Lung (tissue), 12 donors: ENCODE results near the gene EFNA5. TPM values are rescaled to one million over a fixed set of nuclear protein-coding genes. Genes with fewer than 3 reads are reported as not detected.

Experiments
- ATAC-seq: fragments of 200-7000 bp; cut with Tn5 transposase; one replicate; pipeline ENCODE4 v1.9.1; 2020; ENCODE audit warnings: moderate number of reproducible peaks; ENCODE audit not compliant: insufficient read depth, low FRiP score
- DNase-seq, 3 donors: peaks; one replicate each; pipeline ENCODE4 v3.0.0-alpha.2; 2013 to 2017
- H3K27ac ChIP-seq, 2 donors: one replicate each; pipeline ENCODE4 v1.5.1; 2013; ENCODE audit warnings: mild to moderate bottlenecking in 2 of 2, moderate library complexity in 2 of 2, control low read depth in 1 of 2, inconsistent platforms in 1 of 2, low read depth in 1 of 2, low read length in 1 of 2
- H3K27me3 ChIP-seq, 3 donors: one replicate each; pipeline ENCODE4 v1.5.1; 2013; ENCODE audit warnings: low read length in 2 of 3; ENCODE audit not compliant: control insufficient read depth in 3 of 3, insufficient read depth in 3 of 3
- H3K36me3 ChIP-seq, 4 donors: one replicate each; pipeline ENCODE4 v1.5.1; 2013; ENCODE audit warnings: low read length in 4 of 4, mild to moderate bottlenecking in 1 of 4, moderate library complexity in 1 of 4; ENCODE audit not compliant: control insufficient read depth in 4 of 4, insufficient read depth in 4 of 4
- H3K4me1 ChIP-seq, 5 donors: one replicate each; pipeline ENCODE4 v1.5.1; 2013; ENCODE audit warnings: low read length in 5 of 5, mild to moderate bottlenecking in 2 of 5, moderate library complexity in 1 of 5; ENCODE audit not compliant: control insufficient read depth in 5 of 5, insufficient read depth in 5 of 5
- H3K4me3 ChIP-seq: one replicate; pipeline ENCODE4 v1.5.1; 2013; ENCODE audit warnings: mild to moderate bottlenecking, control low read depth, moderate library complexity
- H3K9ac ChIP-seq, 2 donors: one replicate each; pipeline ENCODE4 v1.5.1; 2013; ENCODE audit warnings: low read length in 2 of 2, control low read depth in 1 of 2; ENCODE audit not compliant: insufficient read depth in 1 of 2
- H3K9me3 ChIP-seq, 4 donors: one replicate each; pipeline ENCODE4 v1.5.1; 2013; ENCODE audit warnings: low read length in 3 of 4, mild to moderate bottlenecking in 1 of 4, moderate library complexity in 1 of 4; ENCODE audit not compliant: control insufficient read depth in 4 of 4, insufficient read depth in 3 of 4
- CTCF ChIP-seq: IDR thresholded peaks from 2 replicates; pipeline ENCODE4 v1.5.1; 2012; ENCODE audit warnings: mild to moderate bottlenecking; ENCODE audit errors: control extremely low read depth, extremely low read depth
- WGBS, 2 donors: extraction: QIAGEN DNeasy Blood & Tissue Kit; methylation state at CpG; one replicate each; pipeline ENCODE4 v1.1.7; 2013; 5-methylcytosine and 5-hydroxymethylcytosine counted together
- polyA plus RNA-seq, 2 donors: library from polyadenylated mRNA; stranded (reverse); fragments of 200-250 nt; gene quantifications; one replicate each; pipeline ENCODE4 v1.2.1, GENCODE V29; 2013
- total RNA-seq, 2 donors: library from RNA; depleted of rRNA in 1 of 2; stranded (reverse); fragments of >200 nt in 1 of 2; gene quantifications; one replicate each; pipeline ENCODE4 v1.2.1, GENCODE V29; 2014 to 2021
- donor health status: control.
- donor health status: control.
- donor health status: Bipolar disorder and iron deficiency.
- donor health status: healthy.
- donor health status: DM: yes; HTN: yes; CAD: no.

The EFNA5 gene
- total and polyA plus RNA-seq, 4 donors, result 2.1 to 18.4 (median 7.8) TPM

GRCh38 chr5:107557051-107557658, 113.6 kb downstream of the EFNA5 start:
- peaks cover 0 to 13% (median 0%) of the 10 kb centered on the region in 5 donors for H3K4me1 ChIP-seq
- H3K4me3 ChIP-seq, result no peak overlapping the region
- no peaks in the 10 kb centered on the region for H3K9me3 ChIP-seq
- no peaks in the 10 kb centered on the region for H3K36me3 ChIP-seq
- DNase-seq (peak in 1 of 3 donors; percentile 44), ATAC-seq (no peak)
- 46 to 64% methylated on average over 11 of the region's 11 CpGs for WGBS, 2 donors
- peak overlapping the region in 1 of 2 donors; percentile 45 for H3K27ac ChIP-seq
- no peaks in the 10 kb centered on the region for H3K27me3 ChIP-seq
- no peak overlapping the region for H3K9ac ChIP-seq
- no peak for TF ChIP-seq CTCF

GRCh38 chr5:107556575-107556974, 114.2 kb downstream of the EFNA5 start:
- H3K4me3 ChIP-seq, result no peak overlapping the region
- WGBS, 2 donors, result 97 to 98% methylated on average over 7 of the region's 7 CpGs
- ATAC-seq (no peak), DNase-seq (no peak)
- peak overlapping the region in 1 of 2 donors; percentile 17 for H3K27ac ChIP-seq
- H3K36me3 ChIP-seq, result no peaks in the 10 kb centered on the region
- H3K9ac ChIP-seq, result no peak overlapping the region
- H3K4me1 ChIP-seq, result peaks cover 0 to 13% (median 0%) of the 10 kb centered on the region in 5 donors
- no peak for TF ChIP-seq CTCF
- no peaks in the 10 kb centered on the region for H3K9me3 ChIP-seq
- no peaks in the 10 kb centered on the region for H3K27me3 ChIP-seq

- Histone ChIP-seq H3K4me3 (no peak overlapping the region), H3K9me3 (no peaks in the 10 kb centered on the region), H3K4me1 (peaks cover 0 to 13% (median 0%) of the 10 kb centered on the region in 5 donors), H3K27ac (no peak overlapping the region), H3K36me3 (no peaks in the 10 kb centered on the region), H3K9ac (no peak overlapping the region), H3K27me3 (no peaks in the 10 kb centered on the region)
- ATAC-seq (no peak), DNase-seq (no peak)
- TF ChIP-seq CTCF, result no peak
- whole genome bisulfite sequencing, 2 donors, result 86 to 91% methylated on average over 4 of the region's 4 CpGs
These were observed 115.2 kb downstream of the EFNA5 start for GRCh38 chr5:107555425-107556090.
